ENCODE data around the gene ZNF148.
"Not testable (repeated sequence)": the region's sequence is repeated elsewhere in the genome, so short reads cannot be mapped to it uniquely, and the experiment has no call there.

The ZNF148 gene, protein sequence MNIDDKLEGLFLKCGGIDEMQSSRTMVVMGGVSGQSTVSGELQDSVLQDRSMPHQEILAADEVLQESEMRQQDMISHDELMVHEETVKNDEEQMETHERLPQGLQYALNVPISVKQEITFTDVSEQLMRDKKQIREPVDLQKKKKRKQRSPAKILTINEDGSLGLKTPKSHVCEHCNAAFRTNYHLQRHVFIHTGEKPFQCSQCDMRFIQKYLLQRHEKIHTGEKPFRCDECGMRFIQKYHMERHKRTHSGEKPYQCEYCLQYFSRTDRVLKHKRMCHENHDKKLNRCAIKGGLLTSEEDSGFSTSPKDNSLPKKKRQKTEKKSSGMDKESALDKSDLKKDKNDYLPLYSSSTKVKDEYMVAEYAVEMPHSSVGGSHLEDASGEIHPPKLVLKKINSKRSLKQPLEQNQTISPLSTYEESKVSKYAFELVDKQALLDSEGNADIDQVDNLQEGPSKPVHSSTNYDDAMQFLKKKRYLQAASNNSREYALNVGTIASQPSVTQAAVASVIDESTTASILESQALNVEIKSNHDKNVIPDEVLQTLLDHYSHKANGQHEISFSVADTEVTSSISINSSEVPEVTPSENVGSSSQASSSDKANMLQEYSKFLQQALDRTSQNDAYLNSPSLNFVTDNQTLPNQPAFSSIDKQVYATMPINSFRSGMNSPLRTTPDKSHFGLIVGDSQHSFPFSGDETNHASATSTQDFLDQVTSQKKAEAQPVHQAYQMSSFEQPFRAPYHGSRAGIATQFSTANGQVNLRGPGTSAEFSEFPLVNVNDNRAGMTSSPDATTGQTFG

DNA sequence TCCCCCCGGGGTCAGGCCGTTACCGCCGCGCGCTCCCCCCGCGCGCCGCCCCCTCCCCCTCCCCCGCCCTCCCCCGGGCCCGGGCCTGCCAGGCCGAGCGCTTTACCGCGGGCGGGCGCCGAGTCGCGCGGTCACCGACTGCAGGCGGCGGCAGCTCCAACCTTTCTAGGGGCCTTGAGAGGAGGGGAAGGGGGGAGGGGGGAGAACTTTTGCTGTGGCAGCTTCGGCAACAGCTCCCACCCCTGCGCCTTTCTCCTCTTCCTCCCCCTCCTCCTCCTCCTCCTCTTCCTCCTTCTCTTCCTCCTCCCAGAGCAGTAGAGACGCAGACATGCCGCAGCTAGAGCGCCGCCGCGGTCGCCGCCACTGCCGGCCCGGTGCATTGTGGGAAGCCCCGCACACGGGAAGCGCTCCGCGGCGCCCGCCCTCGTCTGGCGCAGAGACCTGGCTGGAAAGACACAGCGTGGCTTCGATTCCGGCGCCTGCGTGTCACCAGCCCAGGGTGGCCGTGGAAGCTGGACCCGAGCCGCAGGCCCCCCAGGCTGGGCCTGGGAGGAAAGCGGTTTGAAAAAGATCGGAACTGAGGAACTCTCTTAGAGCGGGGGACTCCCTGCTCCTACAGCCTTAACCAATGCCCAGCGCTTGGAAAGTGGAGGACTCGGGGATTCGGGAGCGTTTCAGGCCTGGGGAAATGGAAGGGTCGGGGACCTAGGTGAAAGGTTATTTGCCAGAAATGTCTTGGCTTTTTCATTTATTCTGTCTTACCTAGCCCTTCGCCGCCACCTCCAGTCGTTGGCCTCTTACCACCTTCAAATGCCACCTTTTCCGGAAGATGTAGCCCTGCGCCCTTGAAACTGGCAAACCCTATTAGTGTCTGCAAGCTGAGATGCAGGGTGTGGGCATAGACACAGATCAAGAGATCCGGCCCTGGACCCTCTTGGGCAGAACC lies at the start of gene ZNF148:
TSS of gene ZNF148 (minus strand) at position 330 of the 946 bp plus-strand sequence. CDS start 61,685 bp downstream, outside the sequence.
- peak; percentile 95 for DNase-seq

DNA sequence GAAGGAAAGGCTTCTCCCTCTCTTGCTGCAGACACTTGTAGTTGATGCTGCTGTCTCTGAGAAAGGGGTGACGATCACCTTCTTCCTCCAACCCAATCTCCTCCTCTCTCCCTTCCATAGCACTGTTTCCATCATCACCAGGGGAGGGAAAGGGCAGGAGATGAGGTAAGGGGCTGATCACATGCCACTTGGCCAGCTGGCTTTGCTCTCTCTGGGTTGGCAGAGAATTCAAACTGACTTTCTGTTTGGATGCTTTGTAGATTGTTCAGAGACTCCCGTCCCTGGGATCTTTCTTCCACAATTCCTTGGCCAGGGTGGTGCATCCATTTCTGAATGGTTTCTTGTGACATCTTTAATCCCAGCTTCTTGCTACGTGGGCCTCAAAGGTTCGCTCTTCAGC lies 43.2 kb upstream of the ZNF148 start:
- no peak for DNase-seq

DNA sequence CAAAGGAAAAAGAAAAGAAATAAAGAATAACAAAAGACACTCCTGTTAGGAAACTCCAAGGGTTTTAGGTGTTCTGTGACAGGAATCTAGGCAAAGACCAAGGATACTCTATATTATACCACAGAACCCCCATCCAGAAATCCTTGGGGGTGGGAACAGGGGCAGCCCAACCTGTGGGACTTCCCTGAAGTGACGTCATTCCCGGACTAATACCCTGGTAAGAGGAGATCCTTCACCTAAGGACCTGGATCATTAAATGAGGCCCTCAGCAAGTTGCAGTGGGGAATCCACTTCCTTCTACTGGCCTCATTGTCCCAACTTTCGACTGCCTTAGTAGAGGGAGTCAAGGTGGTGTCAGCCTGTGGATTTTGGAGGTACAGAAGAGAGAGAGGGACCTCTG lies 41.1 kb upstream of the ZNF148 start:
- no peak for DNase-seq

- DNase-seq: no peak
Measured at GRCh38 chr3:125414669-125415068, 39.5 kb upstream of the ZNF148 start.

GRCh38 chr3:125410922-125411321 lies 35.8 kb upstream of the ZNF148 start:
- DNase-seq: no peak

- no peak for DNase-seq
Measured at GRCh38 chr3:125406070-125406469, 30.9 kb upstream of the ZNF148 start.

- DNase-seq: not testable (repeated sequence)
Measured at GRCh38 chr3:125405515-125405914, 30.4 kb upstream of the ZNF148 start.

DNA sequence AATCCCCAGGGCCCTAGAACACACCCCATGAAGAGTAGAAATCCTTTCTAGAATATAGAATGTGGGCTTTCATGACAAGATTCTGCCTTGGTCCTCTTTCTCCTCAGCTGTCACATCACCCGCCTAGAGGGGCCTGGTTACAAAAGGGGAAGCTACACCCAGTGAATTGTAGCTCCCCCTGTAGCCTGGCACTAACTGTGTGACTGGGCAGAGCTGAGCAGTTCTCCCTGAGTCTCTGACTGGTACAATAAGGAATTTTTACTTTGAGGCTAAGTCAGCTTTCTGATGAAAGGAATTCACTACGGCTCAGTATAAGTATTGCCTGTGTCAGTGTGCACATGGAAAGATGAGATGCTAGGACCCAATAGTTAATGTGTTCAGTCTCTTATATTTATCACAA lies 28.7 kb upstream of the ZNF148 start:
- DNase-seq: no peak

GRCh38 chr3:125402639-125403038 lies 27.5 kb upstream of the ZNF148 start:
- DNase-seq: no peak

DNA sequence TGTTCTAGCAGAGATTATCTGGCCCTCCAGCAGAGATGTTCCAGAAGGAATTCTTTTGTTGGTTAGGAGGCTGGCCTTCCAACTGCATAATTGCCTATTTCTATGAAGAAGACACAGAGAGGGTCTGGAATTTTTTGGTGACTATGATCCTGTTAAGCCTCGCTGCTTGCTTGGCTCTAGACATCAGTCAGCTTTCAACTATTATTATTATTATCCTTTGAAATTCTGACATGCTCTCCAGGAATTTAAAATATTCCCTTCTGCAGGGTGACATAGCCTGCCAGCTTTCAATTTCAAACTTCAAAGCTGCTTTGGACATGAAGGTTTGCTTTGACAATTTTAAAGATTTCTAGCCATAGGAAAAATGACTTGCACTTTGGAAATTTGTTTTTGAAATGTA lies 26.3 kb upstream of the ZNF148 start:
- no peak for DNase-seq

GRCh38 chr3:125398952-125399351 lies 23.8 kb upstream of the ZNF148 start:
- no peak for DNase-seq

DNA sequence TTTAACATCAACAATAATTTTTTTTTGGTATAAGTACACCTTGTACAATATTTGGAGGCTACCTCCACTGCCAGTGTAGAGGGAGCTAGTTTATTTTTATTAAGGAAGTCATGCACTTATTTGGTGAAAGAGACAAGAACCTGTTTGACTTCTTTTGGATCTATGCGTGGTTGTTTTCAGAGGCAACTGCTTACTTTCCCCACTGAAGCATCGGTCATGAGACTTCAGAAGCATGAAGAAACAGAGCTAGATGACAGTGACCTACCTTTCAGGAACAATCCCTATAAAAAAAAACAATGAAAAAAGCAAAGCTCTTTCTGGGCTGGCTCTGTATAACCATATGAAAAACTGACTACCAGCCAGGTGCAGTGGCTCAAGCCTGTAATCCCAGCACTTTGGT lies 20.0 kb upstream of the ZNF148 start:
- DNase-seq: no peak

GRCh38 chr3:125394406-125394805 lies 19.3 kb upstream of the ZNF148 start:
- no peak for DNase-seq

DNA sequence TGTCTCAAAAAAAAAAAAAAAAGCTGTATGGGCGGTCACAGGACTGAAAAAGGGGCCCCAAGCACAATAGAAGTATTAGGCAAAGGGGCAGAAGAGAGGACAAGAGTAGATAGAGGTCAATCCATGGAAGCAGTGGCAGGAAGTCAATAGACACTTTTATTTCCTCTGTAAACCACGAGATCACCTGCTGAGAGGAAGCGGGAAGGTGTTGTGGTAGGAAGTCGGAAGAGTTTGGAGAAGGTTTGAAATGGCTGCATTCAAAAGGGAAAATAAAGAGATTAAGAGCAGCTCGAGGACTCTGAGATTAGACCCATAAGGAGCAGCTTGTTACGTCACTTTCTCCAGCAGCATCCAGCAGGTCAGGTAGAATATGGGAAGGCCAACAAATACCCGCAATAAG lies 14.2 kb upstream of the ZNF148 start:
- DNase-seq: no peak

GRCh38 chr3:125388369-125388768 lies 13.2 kb upstream of the ZNF148 start:
- DNase-seq: not testable (repeated sequence)

DNA sequence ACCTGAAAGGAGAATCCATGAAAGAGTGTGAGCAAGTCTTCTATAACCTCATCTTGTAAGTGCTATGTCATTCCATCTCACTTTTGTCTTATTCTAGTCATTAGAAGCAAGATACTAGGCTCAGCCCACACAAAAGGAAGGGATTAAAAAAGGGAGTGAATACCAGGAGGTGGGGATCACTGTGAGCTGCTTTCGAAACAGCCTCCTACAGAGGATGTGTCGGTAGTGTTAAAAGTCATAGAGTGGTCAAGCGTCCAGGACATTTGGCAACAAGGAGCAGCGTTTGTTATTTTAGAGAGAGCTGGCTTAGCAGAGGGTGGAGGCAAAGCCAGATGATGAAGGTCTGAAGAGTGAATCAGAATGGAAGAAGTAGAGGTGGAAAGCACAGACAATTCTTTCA lies 11.7 kb upstream of the ZNF148 start:
- no peak for DNase-seq

GRCh38 chr3:125383744-125384143 lies 8.6 kb upstream of the ZNF148 start:
- no peak for DNase-seq

DNA sequence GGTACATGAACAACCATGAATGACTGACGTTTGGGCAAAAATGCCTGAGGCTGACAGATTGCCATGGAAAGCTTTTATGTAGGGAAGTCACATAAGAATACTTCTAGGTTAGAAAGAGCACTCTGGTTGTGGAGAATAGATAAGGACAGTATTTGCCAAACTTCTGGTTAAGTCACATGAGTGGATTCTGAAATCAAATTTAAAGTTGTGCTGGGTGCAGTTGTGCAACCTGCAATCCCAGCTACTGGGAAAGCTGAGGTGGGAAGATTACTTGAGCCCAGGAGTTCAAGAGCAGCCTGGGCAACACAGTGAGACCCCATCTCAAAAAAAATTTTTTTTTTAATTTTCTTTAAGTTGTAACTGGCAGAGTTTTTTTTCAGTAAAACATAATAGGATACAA lies 7.2 kb upstream of the ZNF148 start:
- no peak for DNase-seq

GRCh38 chr3:125381743-125382142 lies 6.6 kb upstream of the ZNF148 start:
- peak; percentile 15 for DNase-seq

DNA sequence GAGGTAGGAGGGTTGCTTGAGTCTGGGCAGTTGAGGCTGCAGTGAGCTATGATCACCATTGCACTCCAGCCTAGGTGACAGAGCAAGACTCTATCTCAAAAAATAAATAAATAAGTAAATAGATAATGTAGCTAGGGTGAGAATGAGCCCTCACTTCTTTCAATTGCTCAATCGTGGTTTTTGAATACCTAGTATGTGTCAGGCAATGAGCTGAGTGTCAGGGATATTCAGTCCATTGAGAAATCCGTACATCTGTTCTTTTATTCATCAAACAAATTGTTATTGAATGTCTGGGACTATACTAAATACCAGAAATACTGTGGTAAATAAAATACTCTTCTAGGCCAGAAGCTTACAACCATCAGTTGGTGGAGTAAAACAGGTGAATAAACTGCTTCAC lies 6.2 kb upstream of the ZNF148 start:
- no peak for DNase-seq

DNA sequence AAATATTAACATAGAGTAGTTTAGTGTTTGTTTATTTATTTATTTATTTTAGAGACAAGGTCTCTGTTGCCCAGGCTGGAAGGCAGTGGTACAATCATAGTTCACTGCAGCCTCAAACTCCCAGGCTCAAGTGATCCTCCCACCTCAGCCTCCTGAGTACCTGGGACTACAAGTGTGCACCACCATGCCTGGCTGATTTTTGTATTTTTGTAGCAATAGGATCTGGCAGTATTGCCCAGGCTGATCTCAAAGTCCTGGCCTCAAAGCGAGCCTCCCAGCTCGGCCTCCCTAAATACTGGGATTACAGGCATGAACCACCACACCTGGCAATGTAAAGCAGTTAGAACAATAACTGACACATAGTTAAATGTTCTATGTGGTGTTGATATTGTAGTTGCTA lies 4.4 kb upstream of the ZNF148 start:
- DNase-seq: no peak

GRCh38 chr3:125378762-125379161 lies 3.6 kb upstream of the ZNF148 start:
- DNase-seq: no peak
